H1 (cell line): Measurements from ENCODE around the gene SNRK. TPM values are rescaled to one million over a fixed set of nuclear protein-coding genes. Genes with fewer than 3 reads are reported as not detected.

Experiments
- CTCF ChIA-PET: fragments of 300-600 bp; sonication (Branson Sonifier 250); formaldehyde crosslinking; loops from one replicate; lab custom pipeline; 2021; ENCODE audit not compliant: partially characterized antibody; lab: Charles Lee
- POLR2A ChIA-PET: fragments of 300-600 bp; sonication (Branson Sonifier 250); formaldehyde crosslinking; loops from one replicate; lab custom pipeline; 2021; ENCODE audit warnings: inconsistent platforms; ENCODE audit not compliant: partially characterized antibody; lab: Charles Lee
- DNase-seq, 2 experiments: peaks; one replicate each; pipeline versions ENCODE4 v3.0.0 to v3.0.0-alpha.2; 2010 to 2022; ENCODE audit warnings: low spot score in 2 of 2, low read depth in 1 of 2, mixed read lengths in 1 of 2
- FAIRE-seq: peaks from 2 replicates; lab custom pipeline; 2011; peaks lifted over from hg19 to GRCh38; lab: Jason Lieb, UNC
- H2AFZ ChIP-seq: 2 replicates; pipeline ENCODE4 v1.8.1; 2012; ENCODE audit warnings: low read length, inconsistent platforms
- H2AK5ac ChIP-seq: 2 replicates; pipeline ENCODE4 v1.6.1; 2013; ENCODE audit warnings: low read depth, low read length
- H2BK120ac ChIP-seq: replicated peaks from 2 replicates; pipeline ENCODE3; 2013; ENCODE audit warnings: low read depth, low read length, inconsistent platforms
- H2BK12ac ChIP-seq: 2 replicates; pipeline ENCODE4 v1.6.1; 2013; ENCODE audit warnings: low read depth, low read length
- H2BK15ac ChIP-seq: 2 replicates; pipeline ENCODE4 v1.6.1; 2013; ENCODE audit warnings: low read length
- H2BK20ac ChIP-seq: 2 replicates; pipeline ENCODE4 v1.6.1; 2013; ENCODE audit warnings: low read length
- H2BK5ac ChIP-seq: 2 replicates; pipeline ENCODE4 v1.6.1; 2013; ENCODE audit warnings: low read depth, low read length
- H3K14ac ChIP-seq: 2 replicates; pipeline ENCODE4 v1.6.1; 2013; ENCODE audit warnings: inconsistent platforms; ENCODE audit not compliant: insufficient read length
- H3K18ac ChIP-seq: 2 replicates; pipeline ENCODE4 v1.6.1; 2013; ENCODE audit warnings: low read length; ENCODE audit errors: extremely low read depth
- H3K23ac ChIP-seq: 2 replicates; pipeline ENCODE4 v1.6.1; 2013; ENCODE audit warnings: inconsistent platforms; ENCODE audit not compliant: insufficient read length
- H3K23me2 ChIP-seq: 2 replicates; pipeline ENCODE4 v1.6.1; 2013; ENCODE audit warnings: low read depth, low read length
- H3K27ac ChIP-seq: 2 replicates; pipeline ENCODE4 v1.6.1; 2011; ENCODE audit warnings: low read depth, low read length, inconsistent platforms
- H3K27me3 ChIP-seq, 4 experiments: replicated peaks in 1 of 4; 1 replicate in 1 of 4; 2 replicates in 3 of 4; pipeline versions ENCODE4 v1.6.1 to v1.8.1; 2011 to 2013; ENCODE audit warnings: low read length in 3 of 4, mild to moderate bottlenecking in 3 of 4, inconsistent platforms in 2 of 4, mixed read lengths in 2 of 4, moderate library complexity in 1 of 4; ENCODE audit not compliant: control insufficient read depth in 3 of 4, insufficient read depth in 3 of 4; ENCODE audit errors: extremely low read depth in 1 of 4
- H3K36me3 ChIP-seq, 4 experiments: 2 replicates each; pipeline versions ENCODE4 v1.6.1 to v1.8.1; 2011 to 2013; ENCODE audit warnings: mild to moderate bottlenecking in 4 of 4, low read length in 3 of 4, moderate library complexity in 2 of 4, control low read depth in 1 of 4, inconsistent platforms in 1 of 4; ENCODE audit not compliant: insufficient read depth in 4 of 4, control insufficient read depth in 2 of 4
- H3K4ac ChIP-seq: replicated peaks from 2 replicates; pipeline ENCODE3; 2013; ENCODE audit warnings: low read length, low read depth, mixed read lengths, inconsistent platforms; ENCODE audit not compliant: insufficient read length
- H3K4me1 ChIP-seq, 4 experiments: replicated peaks in 1 of 4; 1 replicate in 1 of 4; 2 replicates in 3 of 4; pipeline versions ENCODE4 v1.6.1 to v1.8.1; 2011 to 2013; ENCODE audit warnings: low read length in 3 of 4, inconsistent platforms in 2 of 4, mixed read lengths in 1 of 4; ENCODE audit not compliant: insufficient read depth in 4 of 4, control insufficient read depth in 3 of 4
- H3K4me2 ChIP-seq, 2 experiments: 2 replicates each; pipeline versions ENCODE4 v1.6.1 to v1.8.1; 2011 to 2013; ENCODE audit warnings: low read depth in 2 of 2, low read length in 2 of 2, control low read depth in 1 of 2, inconsistent platforms in 1 of 2, mild to moderate bottlenecking in 1 of 2; ENCODE audit not compliant: insufficient read depth in 1 of 2
- H3K4me3 ChIP-seq, 4 experiments: fragments of 200-600, 300-600 bp in 1 of 4; sonication (generic), shearing (Covaris generic), sonication (Bioruptor Twin) in 1 of 4; 2 replicates each; pipeline versions ENCODE4 v1.5.1 to v1.8.1; 2011 to 2016; ENCODE audit warnings: low read length in 4 of 4, low read depth in 3 of 4, control low read depth in 2 of 4, inconsistent platforms in 2 of 4, mild to moderate bottlenecking in 2 of 4, mixed read lengths in 1 of 4, moderate library complexity in 1 of 4; ENCODE audit not compliant: insufficient read depth in 2 of 4; ENCODE audit errors: extremely low read depth in 1 of 4
- H3K56ac ChIP-seq: replicated peaks from 2 replicates; pipeline ENCODE3; 2013; ENCODE audit warnings: low read depth, mild to moderate bottlenecking, mixed read lengths, low read length, inconsistent platforms; ENCODE audit not compliant: insufficient read length
- H3K79me1 ChIP-seq: 2 replicates; pipeline ENCODE4 v1.6.1; 2013; ENCODE audit warnings: low read depth, low read length, control low read depth
- H3K79me2 ChIP-seq, 2 experiments: 2 replicates each; pipeline versions ENCODE4 v1.6.1 to v1.8.1; 2012 to 2013; ENCODE audit warnings: low read length in 2 of 2, mild to moderate bottlenecking in 2 of 2, inconsistent platforms in 1 of 2; ENCODE audit not compliant: insufficient read depth in 2 of 2, control insufficient read depth in 1 of 2
- H3K9ac ChIP-seq, 4 experiments: replicated peaks in 1 of 4; 1 replicate in 1 of 4; 2 replicates in 3 of 4; pipeline versions ENCODE4 v1.6.1 to v1.8.1; 2011 to 2013; ENCODE audit warnings: low read depth in 3 of 4, low read length in 3 of 4, control low read depth in 2 of 4, mild to moderate bottlenecking in 2 of 4, moderate library complexity in 2 of 4, inconsistent platforms in 1 of 4; ENCODE audit errors: extremely low read depth in 1 of 4
- H3K9me3 ChIP-seq, 2 experiments: 2 replicates each; pipeline versions ENCODE4 v1.6.1 to v1.8.1; 2012 to 2013; ENCODE audit warnings: mild to moderate bottlenecking in 2 of 2, moderate library complexity in 2 of 2, control low read depth in 1 of 2, inconsistent platforms in 1 of 2, low read depth in 1 of 2, low read length in 1 of 2, mixed read lengths in 1 of 2; ENCODE audit not compliant: insufficient read depth in 2 of 2
- H4K20me1 ChIP-seq, 2 experiments: replicated peaks in 1 of 2; 2 replicates each; pipeline versions ENCODE3 to v1.8.1; 2011 to 2013; ENCODE audit warnings: inconsistent platforms in 2 of 2, low read length in 2 of 2, mild to moderate bottlenecking in 1 of 2; ENCODE audit not compliant: insufficient read depth in 2 of 2, control insufficient read depth in 1 of 2
- H4K5ac ChIP-seq: 2 replicates; pipeline ENCODE4 v1.6.1; 2013; ENCODE audit warnings: low read length, low read depth, mixed read lengths, inconsistent platforms; ENCODE audit not compliant: insufficient read length
- H4K8ac ChIP-seq: 2 replicates; pipeline ENCODE4 v1.8.0; 2013; ENCODE audit warnings: mild to moderate bottlenecking, moderate library complexity, low read length, inconsistent platforms; ENCODE audit not compliant: insufficient read depth; ENCODE audit errors: extremely low read depth
- H4K91ac ChIP-seq: replicated peaks from 2 replicates; pipeline ENCODE3; 2013; ENCODE audit warnings: low read length, mixed read lengths, inconsistent platforms; ENCODE audit not compliant: insufficient read length
- ASH2L ChIP-seq: fragments of 200-600, 300-600 bp; sonication (generic); IDR thresholded peaks from one replicate; pipeline ENCODE4 v1.7.1; 2017; ENCODE audit warnings: low read length
- EZH2 ChIP-seq: fragments of 200-600 bp; sonication (generic); IDR thresholded peaks from 2 replicates; pipeline ENCODE4 v1.7.1; 2012; ENCODE audit warnings: low read depth, mild to moderate bottlenecking, moderate library complexity, low read length, inconsistent platforms; ENCODE audit not compliant: severe bottlenecking
- HDAC2 ChIP-seq, 2 experiments: fragments of 300-600 bp in 1 of 2; sonication (generic) in 1 of 2; IDR thresholded peaks; 2 replicates each; pipeline ENCODE4 v1.6.1; 2011 to 2012; ENCODE audit warnings: low read depth in 2 of 2, low read length in 2 of 2, mild to moderate bottlenecking in 2 of 2, moderate library complexity in 2 of 2, borderline replicate concordance in 1 of 2, inconsistent platforms in 1 of 2
- HDAC6 ChIP-seq: IDR thresholded peaks from one replicate; pipeline ENCODE4 v1.7.1; 2012; ENCODE audit warnings: low read depth, mild to moderate bottlenecking, inconsistent platforms, low read length, moderate library complexity
- KDM5A ChIP-seq: fragments of 200-600 bp; IDR thresholded peaks from 2 replicates; pipeline ENCODE4 v1.7.1; 2012; ENCODE audit warnings: mild to moderate bottlenecking, low read length, inconsistent platforms, mixed read lengths
- PHF8 ChIP-seq: fragments of 200-600 bp; sonication (generic); conservative IDR thresholded peaks from 2 replicates; pipeline ENCODE4 v1.7.1; 2012; ENCODE audit warnings: low read depth, mild to moderate bottlenecking, inconsistent platforms, low read length, moderate library complexity
- POLR2AphosphoS5 ChIP-seq: IDR thresholded peaks from 2 replicates; pipeline ENCODE4 v1.6.1; 2011; ENCODE audit warnings: low read depth, low read length
- RFX5 ChIP-seq: IDR thresholded peaks from 2 replicates; pipeline ENCODE4 v1.6.1; 2011; ENCODE audit warnings: low read depth, low read length, improper control_type of control experiment, borderline replicate concordance
- RNF2 ChIP-seq: fragments of 200-900, 300-1000 bp; sonication (generic); IDR thresholded peaks from 2 replicates; pipeline ENCODE4 v1.7.1; 2016; ENCODE audit warnings: borderline replicate concordance, low read depth, mild to moderate bottlenecking, antibody characterized with exemption, low read length; ENCODE audit not compliant: poor library complexity, severe bottlenecking; ENCODE audit errors: missing control alignments
- TAF1 ChIP-seq: IDR thresholded peaks from 2 replicates; pipeline ENCODE4 v1.6.1; 2011; ENCODE audit warnings: mild to moderate bottlenecking, low read depth, low read length
- YY1 ChIP-seq: IDR thresholded peaks from 2 replicates; pipeline ENCODE4 v1.6.1; 2011; ENCODE audit warnings: low read depth, mild to moderate bottlenecking, low read length
- WGBS, 2 experiments: shearing (Covaris generic) in 1 of 2; methylation state at CpG; one replicate each; pipeline versions ENCODE4 v1.1.6 to v1.1.7; 2013 to 2015; ENCODE audit warnings: low lambda C conversion rate in 2 of 2, mixed read lengths in 2 of 2, inconsistent platforms in 1 of 2, low coverage in 1 of 2, missing lambda C conversion rate in 1 of 2; ENCODE audit not compliant: insufficient replicate concordance in 2 of 2, insufficient coverage in 1 of 2, insufficient read length in 1 of 2; ENCODE audit errors: extremely low coverage in 1 of 2, missing lambda C conversion rate in 1 of 2; 5-methylcytosine and 5-hydroxymethylcytosine counted together
- polyA plus RNA-seq, 7 experiments: library from polyadenylated mRNA; depleted of rRNA in 3 of 7; stranded (reverse) in 5 of 7; unstranded in 2 of 7; fragments of >200 nt in 5 of 7; fragments of 200-250 nt in 2 of 7; gene quantifications; 1 replicate in 5 of 7; 2 replicates in 1 of 7; 4 replicates in 1 of 7; pipeline versions ENCODE4 v1.2.1 to v1.2.3, GENCODE V29; 2011 to 2013; ENCODE audit warnings: missing spikeins in 2 of 7, mixed read lengths in 2 of 7
- total RNA-seq: library from RNA; stranded (reverse); fragmentation: NEBNext Ultra II Directional; extraction: Animal tissue kit (Norgen Biotek cat#: 25700); gene quantifications from 2 replicates; pipeline ENCODE4 v1.2.1, GENCODE V29; 2021
- TF ChIP-seq, protein P1 (sequence below): IDR thresholded peaks from 2 replicates; pipeline ENCODE4 v1.6.1; 2011; ENCODE audit warnings: low read depth, mild to moderate bottlenecking, low read length; ENCODE audit not compliant: insufficient read depth

The SNRK gene
- total and polyA plus RNA-seq, 2 of the 8 experiments (the other 6 are each of a cell fraction or from before 2014, with no cell fraction given) = 4.4 to 11.7 TPM

- Histone ChIP-seq H3K27ac (no peak overlapping the region), H2BK5ac (no peak overlapping the region), H3K79me2 (peaks cover 3 to 76% of the 10 kb centered on the region in 2 experiments), H3K4ac (no peak overlapping the region), H3K4me2 (no peak overlapping the region), H3K23me2 (peaks cover 4% of the 10 kb centered on the region), H3K79me1 (peaks cover 2% of the 10 kb centered on the region; the same call in 1 of the 2 replicates), H3K9me3 (no peaks in the 10 kb centered on the region), H4K20me1 (peaks cover 5 to 12% of the 10 kb centered on the region in 2 experiments), H3K36me3 (peaks cover 0 to 5% (median 1%) of the 10 kb centered on the region in 4 experiments; a peak in 2 of 8 replicates), H3K56ac (no peak overlapping the region), H4K5ac (no peak overlapping the region), H3K4me3 (no peak overlapping the region), H2AK5ac (no peak overlapping the region), H3K18ac (no peak overlapping the region), H3K23ac (no peak overlapping the region), H2BK15ac (no peak overlapping the region), H3K4me1 (peaks cover 3 to 11% (median 6%) of the 10 kb centered on the region in 4 experiments; a peak in 6 of 7 replicates), H2BK20ac (no peak overlapping the region), H3K14ac (no peak overlapping the region), H3K9ac (no peak overlapping the region), H2AFZ (no peak overlapping the region), H4K91ac (no peak overlapping the region), H4K8ac (no peak overlapping the region), H2BK12ac (no peak overlapping the region), H3K27me3 (no peaks in the 10 kb centered on the region), H2BK120ac (no peak overlapping the region)
- 90% methylated on average over 5 of the region's 5 CpGs; no CpG with 5 or more reads in 1 of the 2 experiments for WGBS, 2 experiments
- no peak for DNase-seq
- CTCF ChIA-PET = interaction anchor here (1.0 kb wide), 1 partner anchor 56 kb away, joined by 3 read pairs; no protein-coding TSS in a partner anchor
- FAIRE-seq = no peak
- POLR2A ChIA-PET = interaction anchor here (0.5 to 1.2 kb wide), 5 partner anchors 10 to 506 kb away, joined by 3 to 4 read pairs (median 3); no protein-coding TSS in a partner anchor
- TF ChIP-seq, protein P1, sequence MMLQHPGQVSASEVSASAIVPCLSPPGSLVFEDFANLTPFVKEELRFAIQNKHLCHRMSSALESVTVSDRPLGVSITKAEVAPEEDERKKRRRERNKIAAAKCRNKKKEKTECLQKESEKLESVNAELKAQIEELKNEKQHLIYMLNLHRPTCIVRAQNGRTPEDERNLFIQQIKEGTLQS = no peak
- TF ChIP-seq TAF1 (no peak), RNF2 (no peak), KDM5A (no peak), PHF8 (no peak), YY1 (no peak), POLR2AphosphoS5 (no peak), ASH2L (no peak), HDAC2 (IDR thresholded peaks at IDR 0.05; ENCODE audit: borderline replicate concordance in 1 of 2, low read depth in 2 of 2, low read length in 2 of 2) (no peak), EZH2 (no peak), HDAC6 (no peak), RFX5 (no peak)
Measured at GRCh38 chr3:43289841-43290470, 3.6 kb downstream of the SNRK start.
